SK-N-SH (cell line): Measurements from ENCODE around the gene AKR1C3. TPM values are rescaled to one million over a fixed set of nuclear protein-coding genes. Genes with fewer than 3 reads are reported as not detected.

ENCODE experiments used
- CTCF ChIA-PET: fragments of 300-600, 350-600 bp; formaldehyde crosslinking; extraction: SDS; loops from one replicate; lab custom pipeline; 2021; lab: Yijun Ruan, JAX
- POLR2A ChIA-PET: fragments of 350-600 bp; sonication (Branson Sonifier 250); formaldehyde crosslinking; extraction: SDS; loops from one replicate; lab custom pipeline; 2020; ENCODE audit warnings: antibody characterized with exemption, inconsistent platforms; lab: Yijun Ruan, JAX
- DNase-seq: peaks from one replicate; pipeline ENCODE4 v3.0.0; 2012
- H2AFZ ChIP-seq: fragments of 200-600 bp; sonication (generic); 2 replicates; pipeline ENCODE4 v1.8.1; 2016; ENCODE audit warnings: antibody characterized with exemption, mild to moderate bottlenecking, low read depth
- H3F3A ChIP-seq: fragments of 200-600 bp; sonication (generic); replicated peaks from 2 replicates; pipeline ENCODE3; 2016; ENCODE audit warnings: antibody characterized with exemption, mild to moderate bottlenecking; ENCODE audit not compliant: insufficient read depth
- H3K27ac ChIP-seq, 2 experiments: fragments of 200-500 bp in 1 of 2; fragments of 200-600 bp in 1 of 2; sonication (Bioruptor generic) in 1 of 2; sonication (generic), shearing (Covaris generic) in 1 of 2; 2 replicates each; pipeline versions ENCODE4 v1.5.1 to v1.6.1; 2014 to 2016; ENCODE audit warnings: low read depth in 2 of 2, inconsistent platforms in 1 of 2, low read length in 1 of 2, mild to moderate bottlenecking in 1 of 2, mixed read lengths in 1 of 2
- H3K27me3 ChIP-seq: fragments of 200-600 bp; sonication (generic), shearing (Covaris generic); 2 replicates; pipeline ENCODE4 v1.6.1; 2016; ENCODE audit warnings: mixed run types; ENCODE audit not compliant: insufficient read depth
- H3K36me3 ChIP-seq, 2 experiments: fragments of 200-500 bp in 1 of 2; fragments of 200-600 bp in 1 of 2; sonication (Bioruptor generic) in 1 of 2; sonication (generic) in 1 of 2; replicated peaks in 1 of 2; 2 replicates each; pipeline versions ENCODE3 to v1.5.1; 2014 to 2016; ENCODE audit warnings: low read length in 1 of 2, mild to moderate bottlenecking in 1 of 2; ENCODE audit not compliant: insufficient read depth in 2 of 2, control insufficient read depth in 1 of 2
- H3K4me1 ChIP-seq, 2 experiments: fragments of 200-500 bp in 1 of 2; fragments of 200-600 bp in 1 of 2; sonication (Bioruptor generic) in 1 of 2; sonication (generic), shearing (Covaris generic) in 1 of 2; 2 replicates each; pipeline versions ENCODE4 v1.5.1 to v1.6.1; 2014 to 2016; ENCODE audit warnings: low read depth in 1 of 2, low read length in 1 of 2, mixed run types in 1 of 2; ENCODE audit not compliant: insufficient read depth in 2 of 2, control insufficient read depth in 1 of 2
- H3K4me2 ChIP-seq: fragments of 200-600 bp; sonication (generic), shearing (Covaris generic); 2 replicates; pipeline ENCODE4 v1.6.1; 2017; ENCODE audit warnings: mixed run types
- H3K4me3 ChIP-seq, 2 experiments: fragments of 200-500 bp in 1 of 2; fragments of 200-600 bp in 1 of 2; sonication (Bioruptor generic) in 1 of 2; sonication (generic), shearing (Covaris generic) in 1 of 2; 2 replicates each; pipeline versions ENCODE4 v1.5.1 to v1.8.1; 2014 to 2016; ENCODE audit warnings: low read depth in 2 of 2, inconsistent platforms in 1 of 2, low read length in 1 of 2, mild to moderate bottlenecking in 1 of 2, mixed read lengths in 1 of 2, moderate library complexity in 1 of 2
- H3K79me2 ChIP-seq: fragments of 200-600 bp; sonication (generic); 2 replicates; pipeline ENCODE4 v1.8.1; 2017; ENCODE audit warnings: mild to moderate bottlenecking; ENCODE audit not compliant: insufficient read depth
- H3K9ac ChIP-seq: fragments of 200-600 bp; sonication (generic); 2 replicates; pipeline ENCODE4 v1.6.1; 2017; ENCODE audit warnings: mixed run types
- H3K9me2 ChIP-seq: fragments of 200-600 bp; sonication (generic); 2 replicates; pipeline ENCODE4 v1.6.1; 2017; ENCODE audit warnings: mixed run types
- H3K9me3 ChIP-seq: fragments of 200-600 bp; sonication (generic); 2 replicates; pipeline ENCODE4 v1.6.1; 2017; ENCODE audit warnings: mixed run types, mild to moderate bottlenecking, moderate library complexity
- H4K20me1 ChIP-seq: fragments of 200-600 bp; sonication (generic); 2 replicates; pipeline ENCODE4 v1.6.1; 2017; ENCODE audit warnings: mild to moderate bottlenecking, mixed run types; ENCODE audit not compliant: insufficient read depth
- ELF1 ChIP-seq: IDR thresholded peaks from 2 replicates; pipeline ENCODE4 v1.4.0; 2012
- EZH2phosphoT487 ChIP-seq: fragments of 200-600 bp; sonication (generic); IDR thresholded peaks from 2 replicates; pipeline ENCODE4 v1.6.1; 2017; ENCODE audit warnings: low read depth, mixed run types, mild to moderate bottlenecking, antibody characterized with exemption, moderate library complexity, borderline replicate concordance
- FOSL2 ChIP-seq: IDR thresholded peaks from 2 replicates; pipeline ENCODE4 v1.4.0; 2012; ENCODE audit warnings: low read depth, mild to moderate bottlenecking, moderate library complexity, borderline replicate concordance
- FOXM1 ChIP-seq: IDR thresholded peaks from 2 replicates; pipeline ENCODE4 v1.4.0; 2012; ENCODE audit warnings: low read depth, mild to moderate bottlenecking
- IRF3 ChIP-seq: fragments of 150-350 bp; IDR thresholded peaks from 2 replicates; pipeline ENCODE4 v1.6.1; 2016; ENCODE audit warnings: mild to moderate bottlenecking, low read depth, low read length
- JUND ChIP-seq: IDR thresholded peaks from 2 replicates; pipeline ENCODE4 v1.4.0; 2012
- MXI1 ChIP-seq: IDR thresholded peaks from 2 replicates; pipeline ENCODE4 v1.6.1; 2012; ENCODE audit warnings: mild to moderate bottlenecking, low read depth, low read length, improper control_type of control experiment
- NRF1 ChIP-seq: IDR thresholded peaks from 2 replicates; pipeline ENCODE4 v1.6.1; 2012; ENCODE audit warnings: low read depth, mild to moderate bottlenecking, low read length
- POLR2AphosphoS5 ChIP-seq: IDR thresholded peaks from 2 replicates; pipeline ENCODE4 v1.6.1; 2012; ENCODE audit warnings: low read depth, low read length
- RAD21 ChIP-seq: IDR thresholded peaks from 2 replicates; pipeline ENCODE4 v1.6.1; 2012; ENCODE audit warnings: mild to moderate bottlenecking, low read length
- SIN3A ChIP-seq: IDR thresholded peaks from 2 replicates; pipeline ENCODE4 v1.6.1; 2012; ENCODE audit warnings: low read depth, mild to moderate bottlenecking, low read length, moderate library complexity, borderline replicate concordance
- SMC3 ChIP-seq: IDR thresholded peaks from 2 replicates; pipeline ENCODE4 v1.6.1; 2012; ENCODE audit warnings: low read depth, low read length, improper control_type of control experiment
- TCF12 ChIP-seq: IDR thresholded peaks from 2 replicates; pipeline ENCODE4 v1.4.0; 2012
- TEAD4 ChIP-seq: IDR thresholded peaks from 2 replicates; pipeline ENCODE4 v1.4.0; 2012; ENCODE audit warnings: mild to moderate bottlenecking, borderline replicate concordance; ENCODE audit not compliant: insufficient read depth
- YY1 ChIP-seq: IDR thresholded peaks from 2 replicates; pipeline ENCODE4 v1.4.0; 2012; ENCODE audit warnings: low read depth, mild to moderate bottlenecking
- WGBS: methylation state at CpG from one replicate; pipeline ENCODE4 v1.1.6; 2017; ENCODE audit warnings: low lambda C conversion rate; 5-methylcytosine and 5-hydroxymethylcytosine counted together
- polyA plus RNA-seq, 3 experiments: library from polyadenylated mRNA; depleted of rRNA; stranded (reverse); fragments of >200 nt; gene quantifications; 2 replicates each; pipeline ENCODE4 v1.2.3, GENCODE V29; 2012
- TF ChIP-seq, protein P1 (sequence below): fragments of 150-350 bp; IDR thresholded peaks from 2 replicates; pipeline ENCODE4 v1.6.1; 2017; ENCODE audit warnings: antibody characterized with exemption, low read length, low read depth, borderline replicate concordance
- TF ChIP-seq, protein P2 (sequence below): IDR thresholded peaks from 2 replicates; pipeline ENCODE4 v1.4.0; 2012; ENCODE audit warnings: low read depth, borderline replicate concordance
- TF ChIP-seq, protein P3 (sequence below): IDR thresholded peaks from 2 replicates; pipeline ENCODE4 v1.4.0; 2012; ENCODE audit warnings: low read depth, borderline replicate concordance
- TF ChIP-seq, protein P4 (sequence below): fragments of 200-600 bp; sonication (generic); IDR thresholded peaks from 2 replicates; pipeline ENCODE4 v1.6.1; 2017; ENCODE audit warnings: antibody characterized with exemption, mild to moderate bottlenecking, moderate library complexity

AKR1C3 gene
- polyA plus RNA-seq, 1 of the 3 experiments (the other 2 are of a cell fraction), result 0.28 TPM

- H3K9me3 ChIP-seq, result no peaks in the 10 kb centered on the region
- no peak overlapping the region for H2AFZ ChIP-seq
- no peak for DNase-seq
These were observed 4.3 kb upstream of the AKR1C3 start for GRCh38 chr10:5089865-5090264.

DNA sequence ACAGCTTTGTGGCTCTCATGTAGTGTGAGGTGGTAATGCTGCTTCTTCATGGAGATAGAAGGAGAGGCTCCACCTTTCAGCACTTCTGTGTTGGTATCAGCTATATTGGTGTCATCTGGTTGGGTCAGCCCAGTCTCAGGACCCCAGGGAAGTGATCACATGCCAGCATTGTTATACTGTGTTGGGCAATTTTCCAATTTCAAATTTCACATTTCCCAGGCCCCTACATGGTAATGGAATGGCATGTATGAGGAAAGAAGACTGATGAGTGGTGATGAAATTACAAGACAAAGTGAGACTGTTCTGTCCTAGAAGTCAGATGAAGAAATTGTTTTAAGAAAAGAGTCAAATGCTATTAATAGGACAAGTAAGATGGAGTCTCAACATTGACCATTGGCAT lies 3.7 kb upstream of the AKR1C3 start:
- ChIA-PET POLR2A (no interaction called here), CTCF (interaction anchor here (1.1 to 2.5 kb wide), 3 partner anchors 12 to 274 kb away, joined by 3 to 13 read pairs (median 4); no protein-coding TSS in a partner anchor)
- Histone ChIP-seq H3K9me3 (no peaks in the 10 kb centered on the region), H3K4me2 (no peak overlapping the region), H2AFZ (no peak overlapping the region), H3K4me3 (no peak overlapping the region), H3K36me3 (no peaks in the 10 kb centered on the region), H3K9me2 (no peaks in the 10 kb centered on the region), H3K27me3 (no peaks in the 10 kb centered on the region), H3K79me2 (no peaks in the 10 kb centered on the region), H3K4me1 (no peaks in the 10 kb centered on the region; a peak in 2 of 4 replicates), H3K27ac (no peak overlapping the region), H3F3A (no peaks in the 10 kb centered on the region), H4K20me1 (no peaks in the 10 kb centered on the region), H3K9ac (no peak overlapping the region)
- no peak for DNase-seq
- TF ChIP-seq, protein P1, sequence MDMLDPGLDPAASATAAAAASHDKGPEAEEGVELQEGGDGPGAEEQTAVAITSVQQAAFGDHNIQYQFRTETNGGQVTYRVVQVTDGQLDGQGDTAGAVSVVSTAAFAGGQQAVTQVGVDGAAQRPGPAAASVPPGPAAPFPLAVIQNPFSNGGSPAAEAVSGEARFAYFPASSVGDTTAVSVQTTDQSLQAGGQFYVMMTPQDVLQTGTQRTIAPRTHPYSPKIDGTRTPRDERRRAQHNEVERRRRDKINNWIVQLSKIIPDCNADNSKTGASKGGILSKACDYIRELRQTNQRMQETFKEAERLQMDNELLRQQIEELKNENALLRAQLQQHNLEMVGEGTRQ, result no peak
- TF ChIP-seq SMC3, result no peak
- no peak for TF ChIP-seq ELF1
- no peak for TF ChIP-seq MXI1
- no peak for TF ChIP-seq TEAD4
- TF ChIP-seq FOSL2, result no peak
- TF ChIP-seq NRF1, result no peak
- no peak for TF ChIP-seq FOXM1
- no peak for TF ChIP-seq SIN3A
- TF ChIP-seq, protein P2, sequence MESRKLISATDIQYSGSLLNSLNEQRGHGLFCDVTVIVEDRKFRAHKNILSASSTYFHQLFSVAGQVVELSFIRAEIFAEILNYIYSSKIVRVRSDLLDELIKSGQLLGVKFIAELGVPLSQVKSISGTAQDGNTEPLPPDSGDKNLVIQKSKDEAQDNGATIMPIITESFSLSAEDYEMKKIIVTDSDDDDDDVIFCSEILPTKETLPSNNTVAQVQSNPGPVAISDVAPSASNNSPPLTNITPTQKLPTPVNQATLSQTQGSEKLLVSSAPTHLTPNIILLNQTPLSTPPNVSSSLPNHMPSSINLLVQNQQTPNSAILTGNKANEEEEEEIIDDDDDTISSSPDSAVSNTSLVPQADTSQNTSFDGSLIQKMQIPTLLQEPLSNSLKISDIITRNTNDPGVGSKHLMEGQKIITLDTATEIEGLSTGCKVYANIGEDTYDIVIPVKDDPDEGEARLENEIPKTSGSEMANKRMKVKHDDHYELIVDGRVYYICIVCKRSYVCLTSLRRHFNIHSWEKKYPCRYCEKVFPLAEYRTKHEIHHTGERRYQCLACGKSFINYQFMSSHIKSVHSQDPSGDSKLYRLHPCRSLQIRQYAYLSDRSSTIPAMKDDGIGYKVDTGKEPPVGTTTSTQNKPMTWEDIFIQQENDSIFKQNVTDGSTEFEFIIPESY, result no peak
- no peak for TF ChIP-seq EZH2phosphoT487
- TF ChIP-seq YY1, result no peak
- no peak for TF ChIP-seq TCF12

More at GRCh38 chr10:5089865-5090264, 4.3 kb upstream of the AKR1C3 start:
- no peaks in the 10 kb centered on the region for H4K20me1 ChIP-seq
- H3K9ac ChIP-seq, result no peak overlapping the region
- CTCF ChIA-PET, result interaction anchor here (1.1 to 2.5 kb wide), 3 partner anchors 11 to 274 kb away, joined by 3 to 13 read pairs (median 4); no protein-coding TSS in a partner anchor
- no peaks in the 10 kb centered on the region for H3K36me3 ChIP-seq
- H3K4me1 ChIP-seq, result no peaks in the 10 kb centered on the region; a peak in 2 of 4 replicates
- H3K27me3 ChIP-seq, result no peaks in the 10 kb centered on the region
- H3K79me2 ChIP-seq, result no peaks in the 10 kb centered on the region
- H3K4me3 ChIP-seq, result no peak overlapping the region
- WGBS, result 12% methylated on average over 4 of the region's 4 CpGs
- no peak overlapping the region for H3K27ac ChIP-seq
- TF ChIP-seq IRF3, result no peak
- TF ChIP-seq, protein P3, sequence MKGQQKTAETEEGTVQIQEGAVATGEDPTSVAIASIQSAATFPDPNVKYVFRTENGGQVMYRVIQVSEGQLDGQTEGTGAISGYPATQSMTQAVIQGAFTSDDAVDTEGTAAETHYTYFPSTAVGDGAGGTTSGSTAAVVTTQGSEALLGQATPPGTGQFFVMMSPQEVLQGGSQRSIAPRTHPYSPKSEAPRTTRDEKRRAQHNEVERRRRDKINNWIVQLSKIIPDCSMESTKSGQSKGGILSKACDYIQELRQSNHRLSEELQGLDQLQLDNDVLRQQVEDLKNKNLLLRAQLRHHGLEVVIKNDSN, result no peak
- TF ChIP-seq FOSL2, result no peak
- TF ChIP-seq EZH2phosphoT487, result no peak
- TF ChIP-seq POLR2AphosphoS5, result no peak
- peak; percentile 22; the same call in 1 of the 2 replicates for TF ChIP-seq RAD21
- TF ChIP-seq JUND, result no peak
- peak; percentile 4; the same call in 1 of the 2 replicates for TF ChIP-seq SMC3
- TF ChIP-seq, protein P4, sequence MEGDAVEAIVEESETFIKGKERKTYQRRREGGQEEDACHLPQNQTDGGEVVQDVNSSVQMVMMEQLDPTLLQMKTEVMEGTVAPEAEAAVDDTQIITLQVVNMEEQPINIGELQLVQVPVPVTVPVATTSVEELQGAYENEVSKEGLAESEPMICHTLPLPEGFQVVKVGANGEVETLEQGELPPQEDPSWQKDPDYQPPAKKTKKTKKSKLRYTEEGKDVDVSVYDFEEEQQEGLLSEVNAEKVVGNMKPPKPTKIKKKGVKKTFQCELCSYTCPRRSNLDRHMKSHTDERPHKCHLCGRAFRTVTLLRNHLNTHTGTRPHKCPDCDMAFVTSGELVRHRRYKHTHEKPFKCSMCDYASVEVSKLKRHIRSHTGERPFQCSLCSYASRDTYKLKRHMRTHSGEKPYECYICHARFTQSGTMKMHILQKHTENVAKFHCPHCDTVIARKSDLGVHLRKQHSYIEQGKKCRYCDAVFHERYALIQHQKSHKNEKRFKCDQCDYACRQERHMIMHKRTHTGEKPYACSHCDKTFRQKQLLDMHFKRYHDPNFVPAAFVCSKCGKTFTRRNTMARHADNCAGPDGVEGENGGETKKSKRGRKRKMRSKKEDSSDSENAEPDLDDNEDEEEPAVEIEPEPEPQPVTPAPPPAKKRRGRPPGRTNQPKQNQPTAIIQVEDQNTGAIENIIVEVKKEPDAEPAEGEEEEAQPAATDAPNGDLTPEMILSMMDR, result peak; percentile 22; the same call in 1 of the 2 replicates
- no peak overlapping the region for H3K4me2 ChIP-seq
- no peaks in the 10 kb centered on the region for H3K9me2 ChIP-seq
- POLR2A ChIA-PET, result no interaction called here
- no peaks in the 10 kb centered on the region for H3F3A ChIP-seq
